T-helper 2 cell (primary cell): ENCODE data around the gene OR51B2.
"Not testable (repeated sequence)": the region's sequence is repeated elsewhere in the genome, so short reads cannot be mapped to it uniquely, and the experiment has no call there.

ENCODE experiments used
- DNase-seq, 5 experiments: peaks; one replicate each; pipeline versions ENCODE4 v3.0.0 to v3.0.0-alpha.2; 2012 to 2022

Gene OR51B2

GRCh38 chr11:5310423-5310822 is 13.7 kb downstream of the OR51B2 start:
- no peak for DNase-seq

- no peak for DNase-seq
Measured at GRCh38 chr11:5307256-5308019, 16.7 kb downstream of the OR51B2 start.

GRCh38 chr11:5304046-5304445 is 20.1 kb downstream of the OR51B2 start:
- DNase-seq: no peak

GRCh38 chr11:5303626-5304025 is 20.5 kb downstream of the OR51B2 start:
- DNase-seq: no peak

GRCh38 chr11:5301846-5302245 is 22.3 kb downstream of the OR51B2 start, which contains the start of gene OR51B4:
Gene OR51B4 (minus strand): TSS chr11:5301946. CDS start chr11:5301946, 0 bp downstream.
- no peak for DNase-seq

- DNase-seq: no peak
Measured at GRCh38 chr11:5300251-5300650, 23.8 kb downstream of the OR51B2 start.

GRCh38 chr11:5298451-5298850 is 25.6 kb downstream of the OR51B2 start:
- DNase-seq: no peak

- DNase-seq: no peak
Measured at GRCh38 chr11:5297721-5298323, 26.3 kb downstream of the OR51B2 start.

- not testable (repeated sequence) for DNase-seq
Measured at GRCh38 chr11:5294342-5294995, 29.6 kb downstream of the OR51B2 start.

- DNase-seq: no peak
Measured at GRCh38 chr11:5293028-5293427, 31.1 kb downstream of the OR51B2 start.

- DNase-seq: peak in 1 of 5 experiments; percentile 26
Measured at GRCh38 chr11:5291207-5291838, 32.8 kb downstream of the OR51B2 start.

- no peak for DNase-seq
Measured at GRCh38 chr11:5290106-5290505, 34.0 kb downstream of the OR51B2 start.

GRCh38 chr11:5289696-5290095 is 34.4 kb downstream of the OR51B2 start:
- DNase-seq: no peak

GRCh38 chr11:5288906-5289550 is 35.1 kb downstream of the OR51B2 start:
- DNase-seq: no peak

GRCh38 chr11:5288108-5288905 is 35.8 kb downstream of the OR51B2 start:
- no peak for DNase-seq

GRCh38 chr11:5286901-5287300 is 37.2 kb downstream of the OR51B2 start:
- DNase-seq: no peak

- DNase-seq: no peak
Measured at GRCh38 chr11:5286351-5286750, 37.7 kb downstream of the OR51B2 start.

- no peak for DNase-seq
Measured at GRCh38 chr11:5285703-5286340, 38.3 kb downstream of the OR51B2 start.

- no peak for DNase-seq
Measured at GRCh38 chr11:5284637-5285036, 39.5 kb downstream of the OR51B2 start.

- DNase-seq: no peak
Measured at GRCh38 chr11:5283882-5284281, 40.2 kb downstream of the OR51B2 start.

- no peak for DNase-seq
Measured at GRCh38 chr11:5283086-5283485, 41.0 kb downstream of the OR51B2 start.
